GM12892 (cell line): ENCODE measurements around the gene PTGFR.

Source experiments
- POLR2A ChIP-seq: IDR thresholded peaks from 2 replicates; pipeline ENCODE4 v1.6.1; 2011; ENCODE audit warnings: low read depth, low read length, control low read depth
- POLR2AphosphoS5 ChIP-seq: IDR thresholded peaks from 2 replicates; pipeline ENCODE4 v1.6.1; 2011; ENCODE audit warnings: low read depth, low read length, control low read depth
- TAF1 ChIP-seq: IDR thresholded peaks from 2 replicates; pipeline ENCODE4 v1.6.1; 2011; ENCODE audit warnings: low read depth, mild to moderate bottlenecking, control low read depth, low read length, borderline replicate concordance

- no peak for TF ChIP-seq POLR2A
- no peak for TF ChIP-seq POLR2AphosphoS5
- TF ChIP-seq TAF1 = no peak
Observed at GRCh38 chr1:78577257-78578100, 86.7 kb downstream of the PTGFR start.
